ENCODE data around the gene TAOK1. TPM values are rescaled to one million over a fixed set of nuclear protein-coding genes. Genes with fewer than 3 reads are reported as not detected.

The TAOK1 gene
- polyA plus RNA-seq, 3 donors = 47.4 to 51.2 (median 48.4) TPM

DNA sequence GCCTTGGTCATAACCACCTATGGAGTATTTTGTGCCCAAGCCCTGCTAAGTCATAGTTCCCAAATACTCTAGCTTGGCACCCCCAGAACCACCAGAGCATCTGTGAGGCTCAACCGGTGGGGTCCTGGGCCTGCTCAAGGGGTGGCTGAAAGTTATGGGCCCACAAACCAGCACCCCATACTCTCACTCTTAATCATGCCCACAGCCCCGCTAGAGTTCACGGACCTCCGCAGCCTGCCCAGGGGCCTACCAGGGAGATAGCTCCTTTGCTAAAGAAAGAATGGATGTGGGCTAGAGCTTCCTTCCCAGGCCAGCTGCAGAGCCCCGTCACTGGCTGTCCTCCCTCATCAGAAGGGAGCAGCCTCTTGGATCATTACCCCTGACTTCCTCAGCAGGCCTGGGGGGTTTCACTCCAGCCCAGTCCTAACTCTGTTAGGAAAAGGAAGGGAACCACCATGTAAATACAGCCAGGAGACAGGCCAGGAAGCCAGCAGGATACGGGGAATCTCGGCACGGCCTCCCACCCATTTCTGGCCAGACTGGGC, 197.9 kb downstream of the TAOK1 start:
- DNase-seq (ENCODE audit: extremely low read depth in 1 of 11, low read depth in 9 of 11, low spot score in 4 of 11) = no peak

DNA sequence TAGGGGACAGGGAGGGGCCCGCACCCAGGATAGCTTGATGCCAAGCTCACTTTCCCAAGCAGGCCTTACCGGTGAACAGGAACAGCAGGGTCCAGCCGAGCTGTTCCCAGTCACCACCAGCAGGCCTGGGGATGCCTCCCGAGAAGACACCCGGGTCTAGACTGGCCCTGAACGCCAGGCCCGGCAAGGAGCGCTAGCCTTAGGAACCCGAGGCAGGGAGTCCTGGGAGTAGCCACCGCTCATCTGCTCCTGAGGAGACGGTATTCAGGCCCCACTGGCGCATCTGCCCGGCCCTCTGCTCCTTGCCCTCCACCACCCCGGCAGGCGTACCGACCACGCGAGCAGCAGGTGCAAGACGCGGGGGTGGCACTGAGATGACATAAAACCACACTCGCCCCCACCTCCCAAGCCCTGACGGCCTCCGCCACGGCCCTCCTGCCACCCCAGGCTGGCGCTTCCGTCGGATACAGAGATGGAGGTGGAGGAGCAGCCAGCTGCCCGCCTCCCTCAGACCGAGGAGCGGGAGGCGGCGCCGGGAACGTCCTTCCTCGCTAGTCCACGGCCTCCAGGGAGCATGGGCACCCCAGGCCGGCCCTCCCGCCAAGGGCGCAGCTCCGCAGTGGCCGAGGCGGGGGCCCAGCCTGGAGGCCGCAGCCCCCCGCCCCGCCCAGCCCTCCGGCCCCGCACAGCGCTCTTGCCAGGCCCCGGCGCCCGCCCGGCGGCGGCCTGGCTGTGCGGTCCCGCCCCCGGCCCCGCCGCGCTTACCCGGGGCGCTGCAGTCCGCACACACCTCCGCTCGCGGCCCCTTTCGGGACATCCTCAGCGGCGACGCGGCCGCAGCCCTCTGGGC, 198.6 kb downstream of the TAOK1 start:
- DNase-seq (ENCODE audit: extremely low read depth in 1 of 11, low read depth in 9 of 11, low spot score in 4 of 11) = no peak

- DNase-seq (ENCODE audit: extremely low read depth in 1 of 11, low read depth in 9 of 11, low spot score in 4 of 11) = peak in 4 of 11 donors; percentile 80 to 88 (median 85)
These were observed 199.6 kb downstream of the TAOK1 start, which contains the start of gene GIT1 for GRCh38 chr17:29589524-29590410. GIT1 (minus strand) TSS chr17:29589648; CDS start chr17:29589378, 270 bp downstream.

DNA sequence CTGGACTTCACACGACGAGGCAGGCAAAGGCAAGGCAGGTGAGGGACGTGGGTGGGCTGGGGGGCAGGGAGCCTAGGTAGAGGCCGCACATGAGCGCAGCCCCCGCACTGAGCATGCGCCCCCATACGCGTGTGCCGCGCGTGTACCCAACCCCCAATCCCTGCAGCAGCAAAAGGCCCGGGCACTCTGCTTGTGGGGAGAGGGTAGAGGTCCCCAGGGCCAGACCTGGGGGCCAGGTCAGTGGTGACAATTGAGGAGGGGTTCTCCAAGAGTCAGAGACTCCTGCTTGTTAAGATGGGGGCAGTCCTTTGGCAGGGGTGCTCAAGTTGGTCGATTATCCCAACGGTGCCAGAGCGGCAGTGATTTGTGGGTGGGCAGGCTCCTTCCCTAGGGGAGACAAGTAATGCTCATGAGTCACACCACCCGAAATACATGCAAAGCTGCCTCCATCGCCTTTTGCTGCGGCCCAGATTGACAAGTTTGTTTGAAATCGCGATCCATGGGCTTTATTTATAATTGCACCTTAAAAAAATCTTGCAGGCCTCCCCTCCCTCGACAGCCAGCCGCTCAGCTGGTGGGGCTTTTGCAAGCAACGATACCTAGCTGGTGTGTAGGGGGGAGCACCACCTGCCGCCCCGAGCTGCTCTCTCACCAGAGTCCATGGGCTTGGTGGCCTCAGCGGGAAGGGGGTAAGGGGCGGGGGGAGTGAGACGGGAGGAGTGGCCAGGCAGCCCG, 200.4 kb downstream of the TAOK1 start:
- DNase-seq (ENCODE audit: extremely low read depth in 1 of 11, low read depth in 9 of 11, low spot score in 4 of 11) = no peak

GRCh38 chr17:29591146-29591736, 201.1 kb downstream of the TAOK1 start:
- no peak for DNase-seq (ENCODE audit: extremely low read depth in 1 of 11, low read depth in 9 of 11, low spot score in 4 of 11)

GRCh38 chr17:29591737-29592608, 201.8 kb downstream of the TAOK1 start:
- DNase-seq (ENCODE audit: extremely low read depth in 1 of 11, low read depth in 9 of 11, low spot score in 4 of 11) = peak in 9 of 11 donors; percentile 84 to 92 (median 88)

- no peak for DNase-seq (ENCODE audit: extremely low read depth in 1 of 11, low read depth in 9 of 11, low spot score in 4 of 11)
These were observed 202.8 kb downstream of the TAOK1 start, which contains the start of gene ANKRD13B for GRCh38 chr17:29592850-29593551. ANKRD13B (plus strand) TSS chr17:29593132; CDS start chr17:29593622, 490 bp downstream.

DNA sequence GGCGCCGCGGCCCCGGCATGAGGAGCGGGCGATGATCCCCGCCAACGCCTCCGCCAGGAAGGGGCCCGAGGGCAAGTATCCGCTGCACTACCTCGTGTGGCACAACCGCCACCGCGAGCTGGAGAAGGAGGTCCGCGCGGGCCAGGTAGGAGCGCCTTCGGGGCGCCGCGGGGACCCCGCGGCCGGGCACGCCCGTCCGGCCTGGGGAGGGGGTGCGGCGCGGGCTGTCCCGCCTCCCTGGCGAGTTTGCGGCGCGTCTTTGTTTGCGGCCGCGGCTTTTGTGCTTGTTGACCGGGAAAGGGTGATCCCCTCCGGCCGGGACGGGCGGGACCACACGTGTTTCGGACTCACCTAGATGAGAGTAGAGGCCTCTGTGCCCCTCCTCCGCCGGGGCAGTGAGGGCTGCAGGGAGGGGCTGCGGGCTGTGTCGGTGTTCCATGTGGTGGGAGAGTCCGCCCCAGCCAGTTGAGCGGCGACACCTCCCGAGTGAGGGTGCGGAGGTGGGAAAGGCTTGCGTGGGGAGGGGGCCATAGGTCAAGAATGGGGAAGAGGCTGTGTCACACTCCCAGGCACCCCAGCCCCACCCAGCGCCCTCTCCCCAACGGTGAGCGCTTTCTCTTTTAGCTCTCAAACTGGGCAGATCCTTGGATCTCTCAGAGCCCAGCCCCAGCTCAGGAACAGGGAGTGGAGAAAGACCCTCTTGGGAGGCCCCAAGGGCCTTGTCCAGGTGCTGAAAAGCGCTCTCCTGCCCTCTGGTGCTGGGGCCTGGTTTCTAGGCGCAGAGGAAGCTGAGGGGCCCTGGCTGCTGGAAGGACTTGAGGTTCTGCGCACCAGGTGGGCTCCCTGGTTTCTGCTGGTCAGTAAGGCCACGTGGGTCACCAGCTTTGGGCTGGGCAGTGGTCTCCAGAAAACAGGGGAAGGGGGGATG, 203.7 kb downstream of the TAOK1 start:
- no peak for DNase-seq (ENCODE audit: extremely low read depth in 1 of 11, low read depth in 9 of 11, low spot score in 4 of 11)

GRCh38 chr17:29594519-29595090, 204.4 kb downstream of the TAOK1 start:
- DNase-seq (ENCODE audit: extremely low read depth in 1 of 11, low read depth in 9 of 11, low spot score in 4 of 11) = no peak

DNA sequence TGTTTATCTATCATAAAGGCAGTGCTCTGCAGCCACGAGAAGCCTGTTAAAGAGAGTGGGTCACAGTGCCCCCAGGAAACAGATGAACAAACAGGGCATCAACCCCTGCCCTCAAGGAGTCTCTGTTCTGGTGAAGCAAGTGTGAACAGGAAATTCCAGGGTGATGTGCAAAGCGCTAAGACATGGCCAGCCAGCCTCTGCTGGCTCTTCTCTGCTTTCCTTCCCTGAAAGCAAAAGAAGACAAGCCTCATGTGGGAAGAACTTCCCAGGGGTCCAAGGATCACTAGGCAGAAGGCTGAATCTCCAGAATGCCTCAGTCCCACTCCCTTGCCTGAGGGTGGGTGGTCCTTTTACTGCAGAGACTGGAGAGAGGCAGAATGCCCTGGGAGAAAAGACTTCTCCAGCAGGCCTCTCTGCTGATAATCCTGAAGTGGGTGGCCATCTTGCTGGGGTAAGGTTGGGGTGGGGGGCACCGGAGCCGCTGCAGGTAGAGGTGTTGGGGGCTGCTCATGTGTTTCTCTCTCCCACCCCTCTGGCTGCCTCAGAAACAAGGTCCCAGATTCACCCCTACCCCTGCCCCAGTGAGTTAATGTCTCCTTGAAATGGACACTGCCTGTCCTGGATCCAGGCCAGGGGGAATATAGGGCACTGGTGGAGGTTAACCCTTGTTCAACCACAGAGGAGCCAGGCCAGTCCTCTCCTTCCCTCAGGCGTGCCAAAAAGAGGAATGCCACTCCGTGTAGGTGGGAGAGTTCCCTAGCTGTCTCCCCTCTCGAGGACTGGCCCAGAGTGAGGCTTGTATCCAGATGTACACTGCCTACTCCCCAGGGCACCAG, 205.2 kb downstream of the TAOK1 start:
- no peak for DNase-seq (ENCODE audit: extremely low read depth in 1 of 11, low read depth in 9 of 11, low spot score in 4 of 11)

- DNase-seq (ENCODE audit: extremely low read depth in 1 of 11, low read depth in 9 of 11, low spot score in 4 of 11) = no peak
These were observed 206.0 kb downstream of the TAOK1 start for GRCh38 chr17:29595943-29596774.

DNA sequence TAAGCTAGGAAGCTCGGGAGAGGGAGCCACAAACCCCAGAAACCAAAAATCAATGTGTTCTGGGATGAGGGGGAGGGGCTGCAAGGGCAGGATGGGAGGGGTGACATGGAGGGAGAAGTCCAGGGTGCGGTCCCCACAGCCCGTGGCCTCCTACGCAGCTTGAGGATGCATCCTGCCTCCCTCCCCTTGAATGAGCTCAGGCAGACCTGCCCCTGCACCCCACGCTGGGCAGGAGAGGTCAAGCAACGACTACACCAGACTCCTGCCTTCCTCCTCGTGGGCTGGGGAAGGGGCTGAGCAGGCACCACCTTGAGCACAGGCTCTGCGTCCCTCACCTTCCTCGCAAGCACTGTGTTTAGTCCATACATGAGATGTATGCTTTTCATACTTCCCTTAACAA, 206.6 kb downstream of the TAOK1 start:
- no peak for DNase-seq (ENCODE audit: extremely low read depth in 1 of 11, low read depth in 9 of 11, low spot score in 4 of 11)

DNA sequence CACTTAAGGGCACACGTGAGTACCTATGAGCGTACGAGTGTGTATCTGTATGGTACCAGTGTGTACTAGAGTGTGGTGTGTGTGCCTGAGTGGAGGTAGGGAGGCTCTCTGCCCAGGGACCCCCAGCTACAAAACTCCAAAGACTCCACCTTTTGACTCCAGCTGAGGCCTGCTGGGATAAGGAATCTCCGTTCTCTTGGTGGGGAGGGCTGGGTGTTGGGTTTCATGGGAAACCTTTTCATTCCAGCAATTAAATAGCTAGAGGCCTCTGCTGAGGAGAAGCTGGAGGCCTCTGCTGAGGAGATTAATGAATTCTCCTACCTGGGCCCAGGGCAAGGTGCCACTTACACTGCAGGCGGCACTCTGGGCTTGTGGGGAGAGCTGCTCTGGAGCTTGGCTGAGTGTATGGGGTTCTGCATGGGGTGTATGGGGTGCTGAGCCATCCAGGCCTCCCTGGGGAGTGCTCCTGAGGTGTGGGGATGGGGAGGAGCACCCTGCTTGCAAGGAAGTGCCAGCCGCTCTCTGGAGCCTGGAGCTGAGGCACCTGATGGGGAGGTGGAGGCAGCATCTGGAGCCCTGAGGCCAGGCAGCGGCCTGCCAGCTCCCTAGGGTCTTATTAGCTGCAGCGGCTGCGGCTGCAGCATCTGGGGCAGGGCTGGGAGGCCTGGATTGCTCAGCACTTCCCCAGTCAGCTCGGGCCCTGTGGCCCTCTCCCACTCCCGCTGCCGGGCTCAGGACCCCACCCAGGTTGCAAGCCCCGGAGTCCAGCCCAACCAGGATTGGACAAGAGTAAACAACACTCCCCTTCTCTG, 207.4 kb downstream of the TAOK1 start:
- no peak for DNase-seq (ENCODE audit: extremely low read depth in 1 of 11, low read depth in 9 of 11, low spot score in 4 of 11)

Data from renal cortex interstitium (tissue), 11 donors.